Kasumi-1 (cell line): ENCODE results near the gene TBC1D22A.

Experiments
- DNase-seq, 2 experiments: peaks; one replicate each; lab custom pipeline; 2025; lab: John Stamatoyannopoulos, UW

TBC1D22A gene

GRCh38 chr22:46909237-46910030, 147.0 kb downstream of the TBC1D22A start:
- DNase-seq = no peak

DNA sequence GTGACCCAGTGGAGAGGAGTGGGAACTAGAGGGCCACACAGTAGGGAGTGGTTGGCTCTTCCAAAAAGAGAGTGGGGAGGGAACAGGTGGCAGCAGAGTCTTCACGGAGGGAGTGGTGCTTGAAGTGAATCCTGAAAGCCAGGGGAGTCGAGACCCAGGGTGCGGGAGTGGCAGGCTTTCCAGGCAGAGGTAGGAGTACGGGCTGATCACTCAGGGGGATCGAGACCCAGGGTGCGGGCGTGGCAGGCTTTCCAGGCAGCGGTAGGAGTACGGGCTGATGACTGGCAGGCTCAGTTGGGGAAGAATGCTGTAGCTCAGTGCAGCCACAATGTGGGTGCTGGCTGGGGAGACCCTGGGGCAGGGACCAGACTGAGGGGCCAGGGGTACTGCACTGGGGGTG, 148.2 kb downstream of the TBC1D22A start:
- no peak for DNase-seq

- no peak for DNase-seq
Measured at GRCh38 chr22:46911346-46911745, 148.9 kb downstream of the TBC1D22A start.

GRCh38 chr22:46913351-46913750, 150.9 kb downstream of the TBC1D22A start:
- DNase-seq = no peak

- DNase-seq = no peak
Measured at GRCh38 chr22:46914481-46914880, 152.0 kb downstream of the TBC1D22A start.

DNA sequence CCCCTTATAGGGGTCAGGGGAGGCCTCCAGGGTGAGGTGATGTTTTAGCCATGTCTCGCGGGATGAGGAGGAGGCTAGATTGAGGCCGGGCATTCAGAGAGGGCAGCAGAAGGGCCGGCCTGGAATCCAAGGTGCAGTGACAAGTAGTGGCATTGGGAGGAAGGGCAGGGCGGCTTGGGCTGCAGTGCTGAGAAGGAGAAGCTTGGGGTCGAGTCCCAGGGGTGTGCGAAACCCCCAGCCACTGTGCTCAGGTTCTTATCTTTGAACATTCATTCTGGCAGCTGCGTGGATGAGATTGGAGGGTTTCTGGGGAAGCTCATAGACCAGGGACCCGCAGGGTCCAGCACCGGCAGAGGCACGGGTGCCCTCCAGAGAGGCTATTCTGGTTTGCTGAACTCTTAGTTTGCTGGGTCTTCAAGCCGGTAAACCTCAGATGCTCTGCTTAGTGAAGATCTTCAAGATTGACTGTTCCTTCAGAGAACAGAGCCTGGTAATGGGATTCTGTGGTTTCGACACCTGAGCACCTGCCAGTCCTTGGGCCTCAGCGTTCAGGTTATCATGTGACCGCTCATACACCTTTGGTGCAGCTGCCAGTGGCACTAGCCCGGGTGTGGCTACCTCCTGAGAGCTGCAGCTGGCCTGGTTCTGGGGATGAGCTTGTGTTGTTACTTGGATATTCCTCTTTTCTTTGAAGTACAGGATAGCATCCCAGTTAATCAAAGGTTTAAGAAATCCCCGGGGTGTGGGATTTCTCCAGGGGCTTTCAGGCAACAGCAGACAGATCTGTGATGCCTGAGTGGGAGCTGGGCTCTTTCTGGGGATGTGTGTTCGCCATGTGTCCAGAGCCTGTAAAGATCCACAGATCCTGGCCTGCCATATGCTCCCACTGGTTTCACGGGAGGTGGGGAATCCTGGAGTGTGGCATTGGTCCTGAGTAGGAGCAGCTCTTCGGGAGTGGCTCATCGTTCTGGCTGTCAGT, 152.8 kb downstream of the TBC1D22A start:
- DNase-seq = no peak

DNA sequence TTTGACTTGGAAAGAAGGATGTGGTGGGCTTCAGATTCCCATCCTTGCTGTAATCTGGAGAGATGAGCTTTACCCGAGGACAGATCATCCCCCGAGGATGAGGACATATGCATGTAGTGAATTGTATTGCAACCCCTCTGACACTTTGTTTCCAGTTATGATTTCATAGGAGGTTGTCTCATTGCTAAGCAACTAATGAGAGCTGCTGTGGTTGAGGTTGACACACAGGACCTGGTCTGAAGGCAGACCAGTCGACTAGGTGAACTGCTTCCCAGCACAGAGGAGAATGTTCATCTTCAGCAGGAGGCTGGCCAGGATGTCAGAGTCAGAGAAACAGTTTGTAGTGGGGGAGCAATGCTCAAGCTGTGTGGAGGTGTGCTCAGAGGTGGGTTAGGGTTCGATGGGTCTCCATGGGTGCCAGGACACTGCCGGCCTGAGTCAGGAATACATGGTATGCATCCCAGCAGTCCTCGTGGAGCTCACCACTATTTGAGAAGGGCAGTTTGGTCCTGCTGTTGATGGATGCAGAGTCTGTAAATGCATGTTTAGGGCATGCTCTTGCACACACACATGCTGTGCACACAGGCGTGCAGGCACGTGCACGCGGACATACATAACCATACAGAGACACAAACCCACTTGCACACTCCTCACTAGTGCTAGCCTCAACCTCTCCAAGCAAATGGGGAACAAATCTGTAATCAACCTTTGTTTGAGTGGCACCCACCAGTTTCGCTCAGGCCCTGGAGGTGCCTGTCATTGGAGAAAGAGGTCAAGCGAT, 153.7 kb downstream of the TBC1D22A start:
- DNase-seq = no peak

GRCh38 chr22:46916886-46917770, 154.7 kb downstream of the TBC1D22A start:
- no peak for DNase-seq

DNA sequence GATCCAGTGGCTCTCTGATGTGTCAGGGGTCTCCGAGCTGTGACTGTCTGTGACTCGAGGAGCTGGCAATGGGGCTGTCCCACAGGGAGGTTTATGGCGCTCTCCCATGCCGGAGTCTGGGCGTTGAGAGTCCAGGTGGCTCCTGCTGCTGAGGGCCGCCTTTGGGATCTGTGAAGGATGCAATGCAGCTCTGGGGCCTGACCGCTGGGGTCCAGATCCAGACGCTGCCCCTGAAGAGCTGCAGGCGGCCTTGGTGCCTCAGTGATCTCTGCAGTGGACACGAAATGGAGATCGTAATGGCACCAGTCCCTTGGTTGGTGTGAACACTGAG, 155.3 kb downstream of the TBC1D22A start:
- no peak for DNase-seq

GRCh38 chr22:46918197-46918596, 155.7 kb downstream of the TBC1D22A start:
- DNase-seq = no peak

- no peak for DNase-seq
Measured at GRCh38 chr22:46922037-46922436, 159.6 kb downstream of the TBC1D22A start.

GRCh38 chr22:46923394-46923793, 160.9 kb downstream of the TBC1D22A start:
- no peak for DNase-seq

- no peak for DNase-seq
Measured at GRCh38 chr22:46925818-46926217, 163.4 kb downstream of the TBC1D22A start.

DNA sequence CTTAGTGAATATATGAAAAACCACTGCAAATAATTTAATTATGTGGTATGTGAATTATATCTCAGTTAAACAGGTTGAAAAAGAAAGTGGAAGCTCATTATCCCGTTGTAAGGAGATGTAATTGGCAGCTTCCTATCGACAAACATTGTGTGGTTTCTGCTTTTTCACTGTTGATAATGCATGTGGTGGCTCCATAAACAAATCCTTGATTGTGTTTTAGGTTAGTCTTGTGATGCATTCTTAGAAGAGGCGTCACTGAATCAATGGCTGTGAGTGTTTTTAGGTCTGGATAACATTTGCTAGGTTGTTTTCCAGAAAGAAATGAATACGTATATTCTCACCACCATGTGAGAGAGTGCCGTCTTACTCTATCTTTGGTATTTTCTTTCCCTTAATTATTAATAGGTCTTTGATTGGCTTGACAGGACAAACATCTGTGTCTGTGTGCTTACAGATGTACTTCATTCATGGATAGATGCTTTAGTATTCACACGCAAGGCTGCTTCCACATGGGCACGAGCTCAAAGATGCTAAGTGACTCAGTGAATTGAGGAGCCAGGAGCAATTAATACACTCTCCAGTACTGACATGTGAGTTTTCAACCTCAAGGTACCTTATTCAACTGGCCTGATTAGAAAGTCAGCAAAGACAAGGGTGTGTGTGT, 166.7 kb downstream of the TBC1D22A start:
- no peak for DNase-seq

- DNase-seq = no peak
Measured at GRCh38 chr22:46929710-46930204, 167.3 kb downstream of the TBC1D22A start.

- peak in 1 of 2 experiments; percentile 12 for DNase-seq
Measured at GRCh38 chr22:46931414-46931813, 169.0 kb downstream of the TBC1D22A start.

GRCh38 chr22:46931881-46932280, 169.4 kb downstream of the TBC1D22A start:
- DNase-seq = no peak

DNA sequence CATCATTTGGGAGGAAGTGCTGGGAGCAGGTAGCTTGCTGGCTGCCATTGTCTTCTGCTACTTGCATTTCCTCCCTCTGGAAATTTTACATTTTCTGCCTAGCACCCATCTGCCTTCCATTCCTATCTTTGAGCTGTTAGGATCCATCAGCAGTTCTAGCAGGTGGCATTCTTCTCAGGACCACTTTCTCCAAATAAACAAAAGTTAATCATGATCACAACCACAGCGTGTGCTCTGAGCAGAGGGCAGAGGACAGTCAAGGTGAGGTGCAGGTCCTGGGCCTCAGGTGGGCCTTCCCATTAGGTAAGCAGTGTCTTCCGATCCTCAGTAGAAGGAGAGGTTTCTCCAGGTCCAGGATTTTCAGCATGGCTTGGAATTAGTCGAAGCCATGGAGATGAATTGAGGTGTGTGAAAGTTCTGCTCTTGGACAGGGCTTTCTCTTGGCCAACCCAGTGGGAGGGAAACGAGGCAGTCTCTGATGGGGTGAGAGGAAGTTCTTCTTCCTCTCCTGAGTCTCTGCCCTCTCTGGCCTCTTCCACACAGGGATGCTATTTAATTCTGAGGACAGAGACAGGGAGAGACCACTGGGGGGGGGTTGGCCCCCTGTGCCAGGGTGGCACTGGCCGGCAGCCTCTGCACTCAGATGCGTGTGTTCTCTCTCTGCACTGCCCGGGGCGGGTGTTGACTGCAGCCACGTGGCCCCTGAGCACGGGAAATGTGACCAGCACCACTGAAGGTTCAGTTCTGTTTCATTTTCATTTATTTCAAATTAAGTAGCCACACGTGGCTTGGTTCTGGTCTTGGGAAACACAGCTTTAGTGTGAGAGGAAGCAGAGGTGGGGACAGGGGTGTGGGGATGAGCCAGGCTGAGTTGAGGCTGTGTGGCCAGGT, 170.8 kb downstream of the TBC1D22A start:
- no peak for DNase-seq

DNA sequence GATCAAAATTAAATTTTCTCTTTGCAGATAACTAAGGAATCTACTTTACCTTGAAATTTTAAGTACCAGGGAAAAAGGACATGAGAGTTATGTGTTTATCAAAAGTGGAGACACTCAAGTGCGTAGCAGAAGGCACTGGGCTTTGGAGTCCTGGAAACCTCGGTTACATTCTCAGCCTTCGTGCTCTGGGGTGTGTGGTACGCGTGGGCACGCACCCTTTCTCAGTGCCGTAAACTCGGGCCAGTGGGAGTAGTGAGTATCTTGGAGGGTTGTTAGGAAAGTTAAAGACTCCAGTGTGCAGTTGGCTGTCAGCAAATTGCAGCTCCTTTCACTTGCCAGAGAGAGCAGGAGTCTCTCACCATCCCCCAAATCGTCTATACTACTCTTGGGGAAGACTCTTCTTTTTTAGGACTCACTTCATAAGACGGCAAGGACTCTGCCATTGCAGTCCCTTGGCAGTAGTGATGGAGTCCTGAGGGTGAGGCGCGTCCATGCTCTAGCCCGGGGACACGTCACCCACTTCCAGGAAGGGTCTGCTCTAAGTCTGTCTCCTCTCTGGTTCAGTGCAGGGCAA, 171.8 kb downstream of the TBC1D22A start:
- DNase-seq = no peak
